GM12891 (cell line): Measurements from ENCODE around the gene CDYL2.
A peak's percentile ranks its signal among the peaks of the same experiment; 100 is the strongest.
"Not testable (repeated sequence)": the region's sequence is repeated elsewhere in the genome, so short reads cannot be mapped to it uniquely, and the experiment has no call there.

Experiments used
- DNase-seq: peaks from one replicate; pipeline ENCODE4 v3.0.0; 2011; ENCODE audit warnings: low spot score; ENCODE audit not compliant: insufficient read length
- FAIRE-seq: peaks from 2 replicates; lab custom pipeline; 2011; peaks lifted over from hg19 to GRCh38; lab: Jason Lieb, UNC
- PAX5 ChIP-seq: IDR thresholded peaks from 2 replicates; pipeline ENCODE4 v1.6.1; 2011; ENCODE audit warnings: low read length, moderate library complexity, mild to moderate bottlenecking; ENCODE audit not compliant: insufficient read depth, severe bottlenecking
- POLR2A ChIP-seq: IDR thresholded peaks from 2 replicates; pipeline ENCODE4 v1.6.1; 2011; ENCODE audit warnings: low read depth, low read length, control low read depth
- POLR2AphosphoS5 ChIP-seq: IDR thresholded peaks from 2 replicates; pipeline ENCODE4 v1.6.1; 2011; ENCODE audit warnings: low read depth, low read length, control low read depth
- POU2F2 ChIP-seq: IDR thresholded peaks from 2 replicates; pipeline ENCODE4 v1.6.1; 2011; ENCODE audit warnings: low read depth, mild to moderate bottlenecking, control low read depth, low read length, moderate library complexity
- SPI1 ChIP-seq: IDR thresholded peaks from 2 replicates; pipeline ENCODE4 v1.6.1; 2011; ENCODE audit warnings: low read depth, low read length, control low read depth
- TAF1 ChIP-seq: IDR thresholded peaks from 2 replicates; pipeline ENCODE4 v1.6.1; 2011; ENCODE audit warnings: low read depth, low read length, control low read depth

The CDYL2 gene

DNA sequence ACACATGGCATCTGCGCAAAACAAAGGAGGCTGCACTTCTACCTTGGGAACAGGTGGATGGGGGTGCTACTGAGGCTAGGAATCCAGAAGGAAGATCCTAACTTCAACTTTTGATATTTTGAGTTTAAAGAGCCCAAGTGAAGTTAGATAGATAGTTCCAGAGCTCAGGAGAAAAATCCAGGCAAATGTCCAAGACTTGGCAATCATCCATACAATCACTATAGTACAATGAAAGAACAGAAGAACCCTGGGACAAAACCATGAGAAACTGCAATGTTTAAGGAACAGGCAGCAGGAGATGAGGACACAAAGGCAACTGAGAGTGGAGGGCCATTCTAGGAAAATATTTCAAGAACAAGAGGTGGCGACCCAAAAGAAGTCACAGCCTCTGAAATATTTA, 12.4 kb downstream of the CDYL2 start:
- no peak for DNase-seq
- FAIRE-seq: no peak
- TF ChIP-seq SPI1: no peak
- TF ChIP-seq POLR2A: no peak
- TF ChIP-seq TAF1: no peak
- TF ChIP-seq POU2F2: no peak

DNA sequence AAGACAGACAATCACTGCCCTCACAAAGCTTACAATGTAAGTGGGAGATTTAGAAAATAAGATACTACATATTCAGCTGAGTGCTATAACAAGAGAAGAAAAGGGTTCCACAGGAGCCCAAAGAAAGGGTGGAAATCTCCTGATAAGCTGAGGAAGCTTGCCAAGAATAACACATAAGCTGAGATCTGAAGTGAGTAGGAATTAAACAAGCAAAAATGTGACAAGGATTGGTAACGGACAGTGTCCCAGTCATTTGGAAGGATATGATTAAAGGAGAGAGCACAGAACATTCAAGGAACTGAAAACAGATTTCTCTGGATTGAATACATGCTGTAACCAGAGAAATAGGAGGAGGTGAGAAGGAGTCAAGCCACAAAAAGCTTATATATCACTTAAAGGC, 13.0 kb downstream of the CDYL2 start:
- TF ChIP-seq PAX5 (no peak), POLR2A (no peak), POLR2AphosphoS5 (no peak)
- FAIRE-seq (no peak), DNase-seq (no peak)

DNA sequence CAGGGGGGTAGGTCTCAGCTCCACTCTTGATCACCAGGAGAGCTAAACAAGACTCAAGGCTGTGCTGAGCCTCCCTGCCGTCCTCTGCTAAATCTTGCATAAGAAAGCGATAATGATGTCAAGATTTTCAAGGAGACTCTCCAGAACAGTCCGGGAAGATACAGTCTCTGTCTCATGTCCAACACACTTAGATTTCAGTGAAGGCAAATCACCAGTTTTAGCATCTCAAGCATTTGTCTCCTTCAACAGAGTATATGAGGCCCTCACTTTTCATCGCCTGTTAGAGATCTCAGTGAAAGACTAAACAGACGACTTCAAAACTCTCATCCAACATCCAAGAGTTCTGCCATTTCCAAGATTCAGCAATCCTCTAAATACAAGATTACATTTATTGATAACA, 13.6 kb downstream of the CDYL2 start:
- FAIRE-seq: no peak
- DNase-seq: no peak
- no peak for TF ChIP-seq POLR2A
- TF ChIP-seq PAX5: no peak
- TF ChIP-seq POU2F2: no peak
- no peak for TF ChIP-seq POLR2AphosphoS5
- TF ChIP-seq TAF1: no peak
- TF ChIP-seq SPI1: no peak

DNA sequence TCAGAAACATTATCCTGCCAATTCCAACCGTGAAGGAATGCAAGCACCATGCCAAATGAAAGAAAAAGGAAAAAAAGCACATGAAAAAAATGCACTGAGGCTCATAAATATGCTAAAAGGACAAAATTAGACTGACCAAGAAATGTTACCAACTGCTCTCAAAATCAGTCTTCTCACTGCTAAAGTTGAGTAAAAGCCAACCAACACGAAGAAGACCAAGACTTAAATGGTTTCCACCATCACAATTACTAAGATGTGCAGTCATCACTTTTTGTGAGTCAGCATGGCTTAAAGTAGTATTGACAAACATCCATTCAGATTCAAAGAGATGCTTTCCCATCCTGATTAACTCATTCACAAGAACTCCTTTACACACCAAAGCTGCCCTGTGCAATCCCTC, 16.4 kb downstream of the CDYL2 start:
- FAIRE-seq: no peak
- TF ChIP-seq TAF1: no peak
- no peak for TF ChIP-seq SPI1
- no peak for TF ChIP-seq POLR2AphosphoS5
- no peak for TF ChIP-seq POLR2A
- no peak for TF ChIP-seq POU2F2
- TF ChIP-seq PAX5: no peak
- no peak for DNase-seq

- not testable (repeated sequence) for FAIRE-seq, DNase-seq
These were observed 17.8 kb downstream of the CDYL2 start for GRCh38 chr16:80786561-80786960.

GRCh38 chr16:80784951-80785350, 19.4 kb downstream of the CDYL2 start:
- TF ChIP-seq PAX5 (no peak), POLR2AphosphoS5 (no peak), POU2F2 (no peak), SPI1 (peak; percentile 85), POLR2A (no peak)
- no peak for DNase-seq
- FAIRE-seq: no peak

DNA sequence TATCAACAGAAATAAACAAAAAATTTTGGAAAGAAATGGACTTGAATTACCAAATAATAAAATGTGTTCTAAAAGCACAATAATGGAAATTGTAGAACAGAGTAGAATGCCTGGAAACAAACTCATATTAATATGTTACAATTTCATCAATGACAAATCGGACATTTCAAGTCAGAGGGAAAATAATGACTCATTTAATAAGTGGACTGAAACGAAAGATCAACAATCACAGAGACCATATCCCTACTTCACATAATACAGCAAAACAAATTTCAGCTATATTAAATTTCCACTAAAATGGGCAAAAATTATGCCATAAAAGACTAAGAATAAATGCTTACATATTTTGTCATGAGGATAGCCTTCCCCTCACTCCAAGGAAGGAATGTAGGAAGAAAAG, 25.7 kb downstream of the CDYL2 start:
- DNase-seq (no peak), FAIRE-seq (no peak)
- TF ChIP-seq PAX5 (no peak), SPI1 (no peak), POLR2A (no peak), POU2F2 (no peak), POLR2AphosphoS5 (no peak), TAF1 (no peak)

DNA sequence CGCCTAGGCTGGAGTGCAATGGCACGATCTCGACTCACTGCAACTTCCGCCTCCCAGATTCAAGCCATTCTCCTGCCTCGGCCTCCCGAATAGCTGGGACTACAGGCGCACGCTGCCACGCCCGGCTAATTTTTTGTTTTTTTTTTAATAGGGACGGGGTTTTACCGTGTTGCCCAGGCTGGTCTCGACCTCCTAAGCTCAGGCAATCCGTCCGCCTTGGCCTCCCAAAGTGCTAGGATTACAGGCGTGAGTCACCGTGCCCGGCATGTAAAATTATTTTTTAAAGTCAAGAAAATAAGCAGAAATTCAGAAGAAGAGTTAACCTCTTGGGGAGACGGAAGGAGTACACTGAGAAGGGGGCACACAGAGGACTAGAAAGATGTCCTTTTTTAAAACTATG, 27.5 kb downstream of the CDYL2 start:
- TF ChIP-seq SPI1: no peak
- FAIRE-seq: no peak
- DNase-seq: no peak

- no peak for DNase-seq
- TF ChIP-seq TAF1 (no peak), POLR2A (no peak), POU2F2 (no peak), POLR2AphosphoS5 (no peak), PAX5 (no peak), SPI1 (no peak)
- no peak for FAIRE-seq
These were observed 28.9 kb downstream of the CDYL2 start for GRCh38 chr16:80775450-80775849.

DNA sequence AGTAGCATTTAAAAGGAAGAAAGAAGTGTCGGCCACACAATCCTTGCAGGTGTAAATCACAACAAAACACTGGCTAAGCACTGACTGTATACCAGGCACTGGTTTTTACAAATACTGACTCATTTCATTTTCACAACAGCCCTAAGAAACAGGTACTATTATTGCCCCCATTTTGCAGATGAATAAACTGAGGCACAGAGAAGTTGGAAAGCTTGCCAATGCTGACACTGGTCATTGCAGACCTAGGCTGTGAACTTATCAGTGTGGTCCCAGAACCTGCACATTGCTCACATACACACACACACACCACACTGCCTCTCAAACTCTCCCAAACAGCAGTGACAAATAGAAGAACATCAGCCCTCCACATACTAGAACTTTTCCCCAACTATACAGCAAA, 37.6 kb downstream of the CDYL2 start:
- FAIRE-seq (no peak), DNase-seq (no peak)
- TF ChIP-seq POU2F2 (no peak), TAF1 (no peak), SPI1 (no peak), PAX5 (no peak)
